ENCODE results near the gene FBP1.
A peak's percentile ranks its signal among the peaks of the same experiment; 100 is the strongest.
"Not testable (repeated sequence)": the region's sequence is repeated elsewhere in the genome, so short reads cannot be mapped to it uniquely, and the experiment has no call there.

Gene FBP1

GRCh38 chr9:94600258-94600657 lies 39.1 kb downstream of the FBP1 start:
- H3K27ac ChIP-seq = no peak overlapping the region
- H3K9ac ChIP-seq = no peak overlapping the region
- H3K4me1 ChIP-seq = peaks cover 0 to 22% (median 17%) of the 10 kb centered on the region in 10 experiments; a peak in 15 of 20 replicates
- H3K36me3 ChIP-seq = no peaks in the 10 kb centered on the region
- H3K27me3 ChIP-seq = no peaks in the 10 kb centered on the region
- H3K9me3 ChIP-seq (replicated peaks in 1 of 11) = no peaks in the 10 kb centered on the region
- H3K4me3 ChIP-seq = no peak overlapping the region
- no peak overlapping the region for H3K4me2 ChIP-seq
- no peak for TF ChIP-seq Cebpa-rat (IDR thresholded peaks at IDR 0.05)
- H4K20me1 ChIP-seq = no peaks in the 10 kb centered on the region

- Histone ChIP-seq H3K27ac (no peak overlapping the region), H3K27me3 (no peaks in the 10 kb centered on the region), H4K20me1 (no peaks in the 10 kb centered on the region), H3K9me3 (replicated peaks in 1 of 11) (no peaks in the 10 kb centered on the region), H3K36me3 (no peaks in the 10 kb centered on the region), H3K4me3 (no peak overlapping the region), H3K4me1 (peaks cover 0 to 17% (median 11%) of the 10 kb centered on the region in 10 experiments; a peak in 15 of 20 replicates), H3K9ac (no peak overlapping the region), H3K4me2 (no peak overlapping the region)
- TF ChIP-seq Cebpa-rat (IDR thresholded peaks at IDR 0.05) = no peak
Observed at GRCh38 chr9:94599102-94599501, 40.2 kb downstream of the FBP1 start.

- Histone ChIP-seq H3K9me3 (replicated peaks in 1 of 11) (peaks cover 0 to 5% (median 0%) of the 10 kb centered on the region in 11 experiments; a peak in 3 of 22 replicates), H3K27me3 (no peaks in the 10 kb centered on the region), H3K27ac (no peak within 1 kb of the TSS), H3K36me3 (no peaks in the 10 kb centered on the region), H3K4me3 (no peak within 1 kb of the TSS), H3K9ac (no peak within 1 kb of the TSS), H3K4me2 (no peak within 1 kb of the TSS), H3K4me1 (peaks cover 0 to 7% (median 0%) of the 10 kb centered on the region in 10 experiments; a peak in 5 of 20 replicates), H4K20me1 (no peaks in the 10 kb centered on the region)
- no peak for TF ChIP-seq Cebpa-rat (IDR thresholded peaks at IDR 0.05)
Observed at GRCh38 chr9:94593459-94594345, 45.6 kb downstream of the FBP1 start, which contains the start of gene FBP2. FBP2 (minus strand) TSS chr9:94593824; CDS start chr9:94593726, 98 bp downstream.

- not testable (repeated sequence) for H3K36me3 ChIP-seq; H3K27me3 ChIP-seq; H3K4me2 ChIP-seq; H3K9me3 ChIP-seq (replicated peaks in 1 of 11); H3K9ac ChIP-seq; H3K4me1 ChIP-seq; H4K20me1 ChIP-seq; H3K27ac ChIP-seq; H3K4me3 ChIP-seq
Observed at GRCh38 chr9:94592683-94593082, 46.6 kb downstream of the FBP1 start.

- no peak for TF ChIP-seq Cebpa-rat (IDR thresholded peaks at IDR 0.05)
- H4K20me1 ChIP-seq = no peaks in the 10 kb centered on the region
- H3K9me3 ChIP-seq (replicated peaks in 1 of 11) = peaks cover 0 to 5% (median 0%) of the 10 kb centered on the region in 11 experiments; a peak in 3 of 22 replicates
- H3K4me3 ChIP-seq = no peak overlapping the region
- no peaks in the 10 kb centered on the region for H3K36me3 ChIP-seq
- H3K4me2 ChIP-seq = no peak overlapping the region
- H3K27me3 ChIP-seq = no peaks in the 10 kb centered on the region
- H3K4me1 ChIP-seq = peaks cover 3 to 10% (median 6%) of the 10 kb centered on the region in 10 experiments; a peak in 18 of 20 replicates
- no peak overlapping the region for H3K9ac ChIP-seq
- no peak overlapping the region for H3K27ac ChIP-seq
Observed at GRCh38 chr9:94591876-94592275, 47.4 kb downstream of the FBP1 start.

GRCh38 chr9:94591046-94591545 lies 48.2 kb downstream of the FBP1 start:
- not testable (repeated sequence) for H3K27me3 ChIP-seq; H3K9ac ChIP-seq; H3K4me2 ChIP-seq; H3K36me3 ChIP-seq; H3K9me3 ChIP-seq (replicated peaks in 1 of 11); H3K27ac ChIP-seq; H4K20me1 ChIP-seq; H3K4me3 ChIP-seq
- H3K4me1 ChIP-seq = peaks cover 10 to 17% (median 13%) of the 10 kb centered on the region in 10 experiments

- no peak overlapping the region for H3K4me3 ChIP-seq
- no peak overlapping the region for H3K27ac ChIP-seq
- no peak for TF ChIP-seq Cebpa-rat (IDR thresholded peaks at IDR 0.05)
- H3K4me1 ChIP-seq = peaks cover 11 to 16% (median 14%) of the 10 kb centered on the region in 10 experiments; a peak in 19 of 20 replicates
- no peaks in the 10 kb centered on the region for H3K36me3 ChIP-seq
- H3K4me2 ChIP-seq = no peak overlapping the region
- H4K20me1 ChIP-seq = no peaks in the 10 kb centered on the region
- peaks cover 0 to 5% (median 0%) of the 10 kb centered on the region in 11 experiments; a peak in 3 of 22 replicates for H3K9me3 ChIP-seq (replicated peaks in 1 of 11)
- no peaks in the 10 kb centered on the region for H3K27me3 ChIP-seq
- no peak overlapping the region for H3K9ac ChIP-seq
Observed at GRCh38 chr9:94588681-94589080, 50.6 kb downstream of the FBP1 start.

- Histone ChIP-seq H3K9ac (no peak overlapping the region), H3K4me1 (peaks cover 11 to 16% (median 14%) of the 10 kb centered on the region in 10 experiments; a peak in 19 of 20 replicates), H3K9me3 (replicated peaks in 1 of 11) (peaks cover 0 to 5% (median 0%) of the 10 kb centered on the region in 11 experiments; a peak in 3 of 22 replicates), H3K4me2 (peak overlapping the region; percentile 1 to 76 (median 56); a peak in 20 of 22 replicates), H3K27me3 (no peaks in the 10 kb centered on the region), H3K27ac (no peak overlapping the region), H3K4me3 (no peak overlapping the region), H3K36me3 (no peaks in the 10 kb centered on the region), H4K20me1 (no peaks in the 10 kb centered on the region)
- no peak for TF ChIP-seq Cebpa-rat (IDR thresholded peaks at IDR 0.05)
Observed at GRCh38 chr9:94586814-94587213, 52.5 kb downstream of the FBP1 start.

- peaks cover 11 to 16% (median 14%) of the 10 kb centered on the region in 10 experiments; a peak in 19 of 20 replicates for H3K4me1 ChIP-seq
- no peaks in the 10 kb centered on the region for H3K36me3 ChIP-seq
- H3K4me3 ChIP-seq = no peak overlapping the region
- no peak overlapping the region for H3K27ac ChIP-seq
- peaks cover 0 to 2% (median 0%) of the 10 kb centered on the region in 11 experiments; a peak in 2 of 22 replicates for H3K9me3 ChIP-seq (replicated peaks in 1 of 11)
- no peak for TF ChIP-seq Cebpa-rat (IDR thresholded peaks at IDR 0.05)
- no peak overlapping the region for H3K9ac ChIP-seq
- H3K27me3 ChIP-seq = no peaks in the 10 kb centered on the region
- H4K20me1 ChIP-seq = no peaks in the 10 kb centered on the region
- H3K4me2 ChIP-seq = peak overlapping the region; percentile 1 to 76 (median 56); a peak in 20 of 22 replicates
Observed at GRCh38 chr9:94586316-94586715, 53.0 kb downstream of the FBP1 start.
